Pulmonary artery endothelial cell (primary cell): ENCODE results near the gene PTPRH. TPM values are rescaled to one million over a fixed set of nuclear protein-coding genes. Genes with fewer than 3 reads are reported as not detected.
"Not testable (repeated sequence)": the region's sequence is repeated elsewhere in the genome, so short reads cannot be mapped to it uniquely, and the experiment has no call there.

Experiments used
- DNase-seq: peaks from one replicate; pipeline ENCODE4 v3.0.0-alpha.2; 2011; ENCODE audit warnings: low read depth, low spot score
- total RNA-seq: library from RNA; depleted of rRNA; stranded (reverse); fragments of >200 nt; gene quantifications from 2 replicates; pipeline ENCODE4 v1.2.3, GENCODE V29; 2014

The PTPRH gene
- total RNA-seq, 1 donor from 2014 or later = 0.46 TPM

GRCh38 chr19:55186080-55186479 is 23.2 kb downstream of the PTPRH start:
- no peak for DNase-seq

DNA sequence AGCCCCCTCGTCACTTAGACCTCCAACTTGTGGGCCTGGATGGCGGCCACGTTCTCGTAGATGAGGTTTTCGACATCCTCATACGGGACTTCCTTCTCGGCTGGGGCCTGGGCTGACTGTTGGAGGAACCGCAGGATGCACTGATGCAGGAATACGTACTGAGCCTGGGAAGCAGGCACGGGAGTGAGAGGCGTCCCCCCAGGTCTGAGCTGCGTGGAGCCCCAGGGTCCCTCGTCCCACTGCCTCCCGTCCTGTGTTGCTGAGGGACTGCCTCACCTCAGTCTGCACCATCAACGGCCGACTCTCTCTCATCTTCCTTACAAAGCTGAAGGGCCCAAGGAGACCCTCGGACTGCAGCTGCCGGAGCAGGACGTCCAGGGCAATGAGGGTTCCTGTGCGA is 27.6 kb downstream of the PTPRH start:
- no peak for DNase-seq

DNA sequence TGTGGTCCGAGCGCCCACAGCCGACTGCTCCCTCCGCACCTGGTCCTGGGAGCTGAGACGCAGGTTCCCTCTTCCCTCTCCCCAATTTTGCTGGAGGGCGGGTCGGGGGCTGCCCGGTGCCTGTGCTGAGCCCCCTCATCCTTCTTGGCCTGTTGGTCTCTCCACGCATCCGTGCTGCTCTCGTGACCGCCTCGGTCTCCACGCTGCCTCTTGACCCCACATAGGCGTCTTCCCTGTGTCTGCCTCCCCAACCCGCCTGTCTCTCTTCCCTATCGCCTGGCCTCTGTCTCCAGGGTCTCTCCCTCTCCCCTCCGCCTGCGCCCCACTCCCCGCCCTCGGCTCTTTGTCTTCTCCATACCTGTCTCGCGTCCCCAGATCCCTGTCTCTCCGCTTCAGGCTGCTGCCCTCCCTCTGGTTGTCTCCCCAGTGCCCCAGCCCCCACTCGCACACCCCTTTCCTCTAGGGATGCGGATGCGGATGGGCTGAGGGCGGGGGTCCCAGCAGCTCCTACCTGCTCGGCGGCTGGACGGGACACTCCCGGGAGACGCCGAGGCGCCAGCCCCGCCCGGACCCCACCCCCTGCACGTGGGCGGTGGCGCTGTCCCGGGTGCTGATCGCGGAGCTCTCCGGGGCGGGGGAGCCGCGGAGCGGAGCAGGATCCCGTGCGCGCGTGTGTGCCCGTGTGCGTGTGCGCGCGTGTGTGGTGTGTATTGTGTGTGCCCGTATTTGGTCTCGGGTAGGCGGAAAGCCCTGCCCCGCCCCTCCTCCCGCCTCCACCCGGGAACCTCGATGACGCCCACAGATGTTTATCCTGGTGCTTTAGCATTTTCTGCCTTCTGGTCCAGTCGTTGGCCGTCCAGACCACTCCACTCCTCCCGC is 29.5 kb downstream of the PTPRH start, which contains the start of gene SYT5:
TSS of gene SYT5 (minus strand) at position 684 of the 879 bp plus-strand sequence. CDS start 1,248 bp downstream, outside the sequence.
- no peak for DNase-seq

DNA sequence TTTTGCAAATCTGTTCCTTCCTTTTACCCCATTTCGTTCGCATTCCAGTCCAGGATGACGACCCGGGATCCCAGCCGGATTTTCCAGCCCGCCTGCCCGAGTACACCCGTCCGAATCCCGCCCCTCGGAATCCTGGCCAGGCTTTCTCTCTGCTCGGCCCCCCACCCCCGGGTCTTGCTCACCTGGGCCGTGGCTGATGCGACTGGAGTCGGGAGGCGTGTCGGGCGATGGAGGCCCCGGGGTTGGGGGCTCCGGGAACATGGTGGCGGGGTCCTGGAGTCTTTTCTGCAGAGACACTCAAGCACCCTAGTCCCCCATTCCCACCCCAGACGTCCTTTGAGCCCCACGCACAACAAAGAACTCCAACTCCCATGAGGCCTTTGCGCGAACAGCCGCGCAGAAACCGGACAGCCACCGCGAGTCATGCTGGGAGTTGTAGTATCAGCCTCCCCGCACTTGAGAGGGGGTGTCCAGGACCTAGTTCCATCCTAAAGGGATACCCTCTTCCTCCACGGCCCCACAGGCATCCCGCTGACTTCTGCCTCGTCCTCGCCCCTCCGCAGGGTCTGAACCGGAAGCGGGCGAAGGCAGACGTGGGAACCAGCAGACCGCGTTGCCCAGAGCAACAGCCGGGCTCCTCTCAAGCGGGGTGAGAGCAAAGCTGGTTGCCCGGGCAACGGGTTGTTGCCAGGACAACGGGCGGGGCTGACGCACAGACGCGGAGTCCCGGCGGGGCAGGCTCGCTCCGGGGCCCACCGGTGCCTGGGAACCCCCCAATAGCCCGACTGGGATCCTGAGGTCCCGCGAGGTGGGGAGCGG is 30.3 kb downstream of the PTPRH start:
- no peak for DNase-seq

- no peak for DNase-seq
Observed at GRCh38 chr19:55176076-55176475, 33.2 kb downstream of the PTPRH start.

- no peak for DNase-seq
Observed at GRCh38 chr19:55175117-55175867, 34.0 kb downstream of the PTPRH start.

DNA sequence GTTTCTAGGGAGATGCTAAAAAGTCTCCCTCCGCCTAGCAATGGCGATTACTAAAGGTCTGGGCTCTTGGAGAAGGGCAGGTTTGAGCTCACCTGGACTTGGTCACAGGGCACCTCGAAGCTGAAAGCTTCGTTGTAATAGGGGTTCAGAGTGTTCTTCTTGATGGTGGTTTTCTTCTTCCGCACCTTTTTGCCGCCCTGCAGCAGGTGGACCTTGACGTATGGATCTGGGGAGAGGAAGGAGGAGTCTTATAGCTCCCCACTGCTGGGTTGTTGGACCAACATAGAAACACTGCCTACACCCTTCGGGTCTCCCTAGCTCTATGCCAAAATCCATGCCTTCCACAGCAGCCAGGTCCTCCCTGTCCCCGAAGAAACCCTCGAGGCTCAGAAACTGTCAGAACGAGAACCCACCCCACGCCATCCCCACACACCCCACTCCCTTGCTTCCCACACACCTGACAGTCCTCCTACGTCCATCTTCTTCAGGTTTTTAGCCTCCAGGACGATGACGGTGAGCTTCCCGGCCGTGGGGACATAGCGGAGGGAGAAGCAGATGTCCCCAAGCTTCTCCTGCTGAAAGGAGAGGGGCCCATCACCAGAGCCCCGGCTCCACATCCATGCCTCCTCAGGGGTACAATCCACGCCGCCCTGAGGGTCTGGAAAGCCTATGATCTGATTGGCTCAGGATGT is 34.7 kb downstream of the PTPRH start:
- DNase-seq = no peak

DNA sequence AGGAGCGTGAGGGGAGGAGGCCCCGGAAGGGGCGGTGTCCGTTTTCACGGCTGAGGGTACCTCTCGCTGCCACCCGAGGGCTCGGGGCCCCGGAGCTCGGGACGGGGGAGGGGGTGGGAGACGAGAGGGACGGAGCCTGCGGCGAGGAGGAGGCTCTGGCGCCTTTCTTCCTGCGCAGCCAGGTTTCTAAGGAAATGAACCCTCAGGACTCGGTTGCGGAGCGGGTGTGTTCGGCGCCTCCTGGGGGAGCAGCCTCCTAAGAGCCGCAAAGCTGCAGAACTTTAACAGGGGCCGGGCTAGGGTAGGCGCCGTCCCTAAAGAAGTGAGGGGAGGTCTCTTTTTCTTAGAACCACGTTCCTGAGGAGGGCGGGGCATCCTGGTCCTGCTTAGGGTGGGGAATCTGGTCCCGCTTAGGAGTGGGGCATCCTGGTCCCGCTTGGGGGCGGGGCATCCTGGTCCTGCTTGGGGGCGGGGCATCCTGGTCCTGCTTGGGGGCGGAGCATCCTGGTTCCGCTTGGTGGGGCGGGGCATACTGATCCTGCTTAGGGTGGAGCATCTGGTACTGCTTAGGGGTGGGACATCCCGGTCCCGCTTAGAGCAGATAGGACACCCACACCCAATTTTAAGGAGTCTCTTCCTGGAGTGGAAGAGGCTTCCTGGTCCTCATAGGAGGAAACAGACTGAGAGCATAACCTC is 35.4 kb downstream of the PTPRH start:
- DNase-seq = no peak

DNA sequence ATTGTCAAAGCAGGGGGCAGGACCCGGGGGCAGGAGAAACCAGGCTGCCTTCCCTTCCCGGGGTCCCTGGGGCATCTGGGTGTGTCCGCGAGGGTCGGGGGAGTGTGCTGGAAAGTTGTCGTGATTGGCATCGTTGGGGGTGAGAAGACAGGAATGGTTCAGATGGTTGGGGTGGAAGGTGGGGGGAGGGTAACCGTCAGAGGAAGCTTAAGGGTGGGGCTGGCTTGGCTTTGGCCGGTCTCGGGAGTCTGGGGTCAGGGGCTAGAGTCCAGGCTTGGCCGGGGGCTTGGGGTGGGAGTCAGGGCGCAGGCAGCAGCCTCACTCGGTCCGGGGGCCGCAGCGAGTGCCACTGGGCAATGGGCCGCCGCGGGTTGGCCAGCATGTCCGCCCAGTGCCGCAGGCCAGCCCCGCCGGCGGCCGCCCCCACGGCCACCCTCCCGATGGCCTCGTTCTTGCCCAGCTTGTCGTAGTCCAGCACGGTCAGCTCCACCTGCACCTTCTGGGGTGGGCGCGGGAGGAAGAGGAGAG is 36.1 kb downstream of the PTPRH start:
- DNase-seq = no peak

DNA sequence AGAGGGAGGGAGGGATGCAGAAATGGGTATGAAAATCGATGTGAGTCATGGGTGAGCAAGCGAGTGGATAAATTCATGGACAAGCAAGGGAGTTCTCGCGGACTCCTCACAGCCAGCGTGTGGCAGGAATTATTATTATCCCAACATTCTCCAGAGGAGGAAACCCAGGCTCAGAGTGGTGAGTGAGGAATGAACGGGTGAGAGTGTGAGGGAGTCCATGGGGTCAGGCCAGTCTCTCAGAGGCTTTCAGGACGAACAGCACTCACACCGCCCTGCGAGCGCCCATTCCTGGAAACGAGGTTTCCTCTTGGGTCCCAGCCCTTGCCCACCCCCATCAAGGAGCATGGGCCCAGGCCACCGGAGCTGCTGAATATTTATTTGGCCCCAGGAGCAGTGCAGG is 36.6 kb downstream of the PTPRH start:
- DNase-seq = no peak

DNA sequence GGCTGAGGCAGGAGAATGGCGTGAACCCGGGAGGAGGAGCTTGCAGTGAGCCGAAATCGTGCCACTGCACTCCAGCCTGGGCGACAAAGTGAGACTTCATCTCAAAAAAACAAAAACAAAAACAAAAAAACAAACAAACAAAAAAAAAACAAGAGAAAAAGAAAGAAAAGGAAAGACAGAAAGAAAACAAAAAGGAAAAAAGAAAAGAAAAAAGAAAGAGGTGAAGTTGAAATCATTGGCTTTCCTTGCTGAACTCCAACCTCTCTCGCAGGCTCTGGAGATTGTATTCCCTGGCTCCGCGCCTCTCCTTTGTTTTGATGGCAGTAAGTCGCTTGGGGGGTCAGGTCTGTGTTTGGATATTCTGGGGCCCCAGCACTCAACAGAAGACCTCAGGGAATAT is 37.0 kb downstream of the PTPRH start:
- DNase-seq = not testable (repeated sequence)

DNA sequence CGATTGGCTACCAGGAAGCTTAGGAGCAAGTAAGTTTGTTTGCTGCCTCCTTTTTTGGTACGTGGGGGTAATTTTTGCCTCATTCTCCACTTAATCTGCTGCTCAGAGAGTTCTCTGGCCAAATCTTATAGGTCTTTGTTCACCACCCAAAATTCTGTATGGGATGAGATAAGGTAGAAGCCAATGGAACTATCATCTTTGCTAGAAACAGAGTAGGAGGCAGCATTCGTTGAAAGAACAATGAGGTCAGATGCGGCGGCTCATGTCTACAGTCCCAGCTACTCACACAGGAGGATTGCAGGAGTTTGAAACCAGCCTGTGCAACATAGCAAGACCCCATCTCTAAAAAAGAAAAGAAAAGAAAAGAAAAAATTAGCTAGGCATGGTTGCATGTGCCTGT is 37.9 kb downstream of the PTPRH start:
- no peak for DNase-seq

GRCh38 chr19:55169136-55169535 is 40.2 kb downstream of the PTPRH start:
- DNase-seq = no peak

- peak; percentile 91 for DNase-seq
Observed at GRCh38 chr19:55166530-55167268, 42.6 kb downstream of the PTPRH start, which contains the start of gene DNAAF3. Gene DNAAF3, minus strand, starts transcription at chr19:55166613. Its CDS starts 200 bp downstream, at chr19:55166413.

DNA sequence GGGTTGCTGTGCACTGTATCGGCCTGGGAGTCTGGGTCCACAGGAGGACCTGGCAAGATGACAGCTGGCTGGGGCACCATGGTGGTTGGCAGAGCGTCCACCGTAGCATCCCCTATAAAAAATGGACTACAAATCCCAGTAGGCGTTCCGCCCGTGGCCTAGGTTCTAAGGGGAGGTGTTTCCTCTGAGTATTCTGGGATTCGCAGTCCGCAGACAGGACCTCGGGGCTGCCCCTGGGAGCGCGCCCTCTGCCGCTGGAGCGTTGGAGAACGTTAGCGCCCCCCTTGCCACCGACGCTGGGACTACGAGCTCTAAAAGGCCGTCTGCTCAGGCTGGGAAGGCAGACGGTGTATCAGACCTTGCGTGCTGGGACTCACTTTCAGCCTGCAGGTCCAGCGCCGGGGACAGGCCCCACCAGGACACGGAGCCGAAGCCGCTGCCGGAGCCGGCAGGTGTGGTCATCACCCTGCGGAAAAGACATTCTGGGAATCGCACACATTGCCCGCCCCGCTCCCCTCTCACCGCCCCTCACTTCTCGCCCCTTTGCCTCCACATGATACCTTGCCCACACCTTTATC is 43.3 kb downstream of the PTPRH start:
- DNase-seq = peak; percentile 29

DNA sequence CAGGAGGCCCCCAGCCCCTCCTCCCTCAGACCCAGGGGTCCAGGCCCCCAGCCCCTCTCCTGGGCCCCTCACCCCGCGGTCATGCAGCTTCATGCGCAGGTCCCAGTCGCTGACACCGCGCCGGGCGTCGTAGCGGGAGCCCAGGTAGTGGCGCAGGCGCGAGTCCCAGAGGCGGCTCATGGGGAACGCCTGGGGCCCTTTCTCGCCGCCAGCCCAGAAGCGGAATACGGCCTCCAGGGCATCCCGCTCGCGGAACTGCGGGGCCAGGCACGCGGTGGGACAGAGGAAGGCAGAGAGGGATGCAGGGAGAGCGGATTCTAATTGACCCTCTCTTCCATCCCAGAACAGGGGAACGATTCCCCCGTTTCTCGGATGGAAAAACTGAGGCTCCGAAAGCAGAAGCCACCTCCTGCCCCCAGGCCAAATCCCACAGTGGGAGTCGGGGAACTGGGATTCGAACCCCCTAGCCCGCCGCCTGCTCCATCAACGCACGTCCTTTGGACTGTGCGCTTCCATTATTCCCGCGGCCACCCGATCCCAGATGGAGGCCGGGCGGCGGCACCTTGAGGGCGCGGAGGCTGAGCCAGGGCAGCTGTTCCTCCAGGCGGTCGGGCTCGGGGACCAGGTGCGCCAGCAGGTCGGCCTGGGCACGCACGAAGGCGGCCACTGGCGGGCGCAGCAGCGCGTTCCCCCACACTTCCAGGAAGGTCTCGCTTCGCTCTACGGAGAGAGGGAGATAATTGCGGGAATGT is 47.6 kb downstream of the PTPRH start:
- DNase-seq = no peak

DNA sequence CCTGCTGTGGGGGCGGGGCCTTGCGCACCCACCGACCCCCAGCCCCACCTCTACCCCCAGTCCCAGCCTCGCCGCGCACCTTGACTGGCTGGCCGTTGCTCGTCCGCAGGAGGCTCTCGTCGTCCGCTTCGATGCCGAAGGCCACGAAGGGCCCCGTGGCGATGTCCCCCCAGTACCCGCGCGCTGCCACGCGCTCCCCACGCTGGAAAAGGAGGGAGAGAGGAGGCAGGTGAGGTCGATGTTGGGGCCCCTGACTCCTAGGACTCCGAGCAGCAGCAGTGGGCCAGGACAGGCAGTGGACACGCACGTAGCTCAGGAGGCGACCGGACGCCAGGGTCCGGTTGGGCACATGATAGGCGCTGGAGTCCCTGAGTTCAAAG is 48.3 kb downstream of the PTPRH start:
- DNase-seq = no peak
